PFSK-1 (cell line): ENCODE results near the gene CDC25A.

Experiments
- POLR2AphosphoS5 ChIP-seq: IDR thresholded peaks from 2 replicates; pipeline ENCODE4 v1.6.1; 2012; ENCODE audit warnings: low read depth, mild to moderate bottlenecking, control low read depth, low read length, moderate library complexity
- TAF1 ChIP-seq: IDR thresholded peaks from 2 replicates; pipeline ENCODE4 v1.6.1; 2012; ENCODE audit warnings: low read length, control low read depth, borderline replicate concordance; ENCODE audit not compliant: insufficient read depth
- TF ChIP-seq, protein P1 (sequence below), 2 experiments: IDR thresholded peaks; 2 replicates each; pipeline versions ENCODE4 v1.6.1 to v1.8.0; 2011 to 2012; ENCODE audit warnings: low read depth in 2 of 2, low read length in 2 of 2, control low read depth in 1 of 2, inconsistent platforms in 1 of 2, mild to moderate bottlenecking in 1 of 2, moderate library complexity in 1 of 2; ENCODE audit not compliant: insufficient read depth in 1 of 2

DNA sequence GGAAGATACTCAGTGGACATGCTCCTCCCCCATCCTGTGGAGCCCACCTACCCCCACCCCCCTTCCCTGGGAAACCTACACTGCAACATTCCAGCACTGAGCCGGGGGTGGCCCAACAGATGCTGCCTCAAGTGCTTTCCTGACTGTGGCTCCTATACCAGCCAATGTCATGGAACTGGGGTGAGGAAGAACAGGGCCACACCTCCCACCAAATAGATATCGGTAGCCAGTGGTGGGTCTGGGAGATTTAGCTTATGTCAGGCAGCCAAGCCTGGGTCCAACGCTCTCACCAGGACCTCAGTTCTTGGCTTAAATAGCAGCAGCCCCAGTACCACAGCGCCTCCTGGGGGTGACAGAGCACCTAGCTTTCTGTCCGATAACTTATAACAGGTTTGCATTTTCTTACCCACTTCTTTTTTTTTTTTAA, 30.3 kb downstream of the CDC25A start:
- TF ChIP-seq POLR2AphosphoS5 (no peak), TAF1 (no peak)
- TF ChIP-seq, protein P1, sequence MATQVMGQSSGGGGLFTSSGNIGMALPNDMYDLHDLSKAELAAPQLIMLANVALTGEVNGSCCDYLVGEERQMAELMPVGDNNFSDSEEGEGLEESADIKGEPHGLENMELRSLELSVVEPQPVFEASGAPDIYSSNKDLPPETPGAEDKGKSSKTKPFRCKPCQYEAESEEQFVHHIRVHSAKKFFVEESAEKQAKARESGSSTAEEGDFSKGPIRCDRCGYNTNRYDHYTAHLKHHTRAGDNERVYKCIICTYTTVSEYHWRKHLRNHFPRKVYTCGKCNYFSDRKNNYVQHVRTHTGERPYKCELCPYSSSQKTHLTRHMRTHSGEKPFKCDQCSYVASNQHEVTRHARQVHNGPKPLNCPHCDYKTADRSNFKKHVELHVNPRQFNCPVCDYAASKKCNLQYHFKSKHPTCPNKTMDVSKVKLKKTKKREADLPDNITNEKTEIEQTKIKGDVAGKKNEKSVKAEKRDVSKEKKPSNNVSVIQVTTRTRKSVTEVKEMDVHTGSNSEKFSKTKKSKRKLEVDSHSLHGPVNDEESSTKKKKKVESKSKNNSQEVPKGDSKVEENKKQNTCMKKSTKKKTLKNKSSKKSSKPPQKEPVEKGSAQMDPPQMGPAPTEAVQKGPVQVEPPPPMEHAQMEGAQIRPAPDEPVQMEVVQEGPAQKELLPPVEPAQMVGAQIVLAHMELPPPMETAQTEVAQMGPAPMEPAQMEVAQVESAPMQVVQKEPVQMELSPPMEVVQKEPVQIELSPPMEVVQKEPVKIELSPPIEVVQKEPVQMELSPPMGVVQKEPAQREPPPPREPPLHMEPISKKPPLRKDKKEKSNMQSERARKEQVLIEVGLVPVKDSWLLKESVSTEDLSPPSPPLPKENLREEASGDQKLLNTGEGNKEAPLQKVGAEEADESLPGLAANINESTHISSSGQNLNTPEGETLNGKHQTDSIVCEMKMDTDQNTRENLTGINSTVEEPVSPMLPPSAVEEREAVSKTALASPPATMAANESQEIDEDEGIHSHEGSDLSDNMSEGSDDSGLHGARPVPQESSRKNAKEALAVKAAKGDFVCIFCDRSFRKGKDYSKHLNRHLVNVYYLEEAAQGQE (IDR thresholded peaks at IDR 0.05; ENCODE audit: insufficient read depth in 1 of 2, low read depth in 2 of 2, low read length in 2 of 2), result no peak
